Mesendoderm (in vitro differentiated cells): ENCODE data around the gene WDR45B.

Experiments used
- DNase-seq: peaks from one replicate; pipeline ENCODE4 v3.0.0; 2013
- H2AK5ac ChIP-seq: 2 replicates; pipeline ENCODE4 v1.6.1; 2013; ENCODE audit warnings: low read length, inconsistent platforms
- H2BK120ac ChIP-seq: 2 replicates; pipeline ENCODE4 v1.6.1; 2013; ENCODE audit warnings: low read depth, mild to moderate bottlenecking, low read length, moderate library complexity, mixed read lengths
- H2BK15ac ChIP-seq: replicated peaks from 2 replicates; pipeline ENCODE4 v1.6.1; 2013; ENCODE audit warnings: low read depth, mild to moderate bottlenecking, moderate library complexity
- H2BK5ac ChIP-seq: 2 replicates; pipeline ENCODE4 v1.6.1; 2013; ENCODE audit warnings: low read length, inconsistent platforms
- H3K18ac ChIP-seq: 2 replicates; pipeline ENCODE4 v1.6.1; 2013; ENCODE audit warnings: mild to moderate bottlenecking, low read length, mixed read lengths
- H3K23ac ChIP-seq: one replicate; pipeline ENCODE4 v1.6.1; 2013; ENCODE audit warnings: low read length
- H3K27ac ChIP-seq: 2 replicates; pipeline ENCODE4 v1.5.1; 2013; ENCODE audit warnings: low read depth, mild to moderate bottlenecking, inconsistent platforms, low read length, moderate library complexity
- H3K27me3 ChIP-seq: 2 replicates; pipeline ENCODE4 v1.6.1; 2013; ENCODE audit warnings: low read length, control low read depth, mild to moderate bottlenecking, inconsistent platforms; ENCODE audit not compliant: insufficient read depth, poor library complexity
- H3K36me3 ChIP-seq: 2 replicates; pipeline ENCODE4 v1.6.1; 2013; ENCODE audit warnings: low read length, inconsistent platforms; ENCODE audit not compliant: control insufficient read depth, insufficient read depth
- H3K4ac ChIP-seq: one replicate; pipeline ENCODE4 v1.6.1; 2013; ENCODE audit warnings: low read depth, mild to moderate bottlenecking, low read length, moderate library complexity
- H3K4me1 ChIP-seq: 2 replicates; pipeline ENCODE4 v1.6.1; 2013; ENCODE audit warnings: low read depth, low read length, inconsistent platforms; ENCODE audit not compliant: control insufficient read depth
- H3K4me2 ChIP-seq: 2 replicates; pipeline ENCODE4 v1.6.1; 2013; ENCODE audit warnings: low read length
- H3K4me3 ChIP-seq: 2 replicates; pipeline ENCODE4 v1.5.1; 2013; ENCODE audit warnings: mild to moderate bottlenecking, low read length
- H3K56ac ChIP-seq: one replicate; pipeline ENCODE4 v1.6.1; 2013; ENCODE audit warnings: low read length
- H3K79me1 ChIP-seq: 2 replicates; pipeline ENCODE4 v1.6.1; 2013; ENCODE audit warnings: low read length, inconsistent platforms
- H3K79me2 ChIP-seq: 2 replicates; pipeline ENCODE4 v1.6.1; 2013; ENCODE audit warnings: mild to moderate bottlenecking, low read length; ENCODE audit not compliant: control insufficient read depth, insufficient read depth
- H3K9ac ChIP-seq: 2 replicates; pipeline ENCODE4 v1.6.1; 2013; ENCODE audit warnings: low read length, inconsistent platforms
- H4K5ac ChIP-seq: one replicate; pipeline ENCODE4 v1.6.1; 2013; ENCODE audit warnings: low read length
- H4K8ac ChIP-seq: one replicate; pipeline ENCODE4 v1.6.1; 2013; ENCODE audit warnings: low read depth, mild to moderate bottlenecking, control low read depth, low read length, moderate library complexity
- WGBS: extraction: QIAGEN DNeasy Blood & Tissue Kit; methylation state at CpG from one replicate; pipeline ENCODE4 v1.1.7; 2013; ENCODE audit warnings: low lambda C conversion rate, missing lambda C conversion rate; ENCODE audit not compliant: insufficient coverage; ENCODE audit errors: extremely low coverage; 5-methylcytosine and 5-hydroxymethylcytosine counted together

WDR45B gene

DNA sequence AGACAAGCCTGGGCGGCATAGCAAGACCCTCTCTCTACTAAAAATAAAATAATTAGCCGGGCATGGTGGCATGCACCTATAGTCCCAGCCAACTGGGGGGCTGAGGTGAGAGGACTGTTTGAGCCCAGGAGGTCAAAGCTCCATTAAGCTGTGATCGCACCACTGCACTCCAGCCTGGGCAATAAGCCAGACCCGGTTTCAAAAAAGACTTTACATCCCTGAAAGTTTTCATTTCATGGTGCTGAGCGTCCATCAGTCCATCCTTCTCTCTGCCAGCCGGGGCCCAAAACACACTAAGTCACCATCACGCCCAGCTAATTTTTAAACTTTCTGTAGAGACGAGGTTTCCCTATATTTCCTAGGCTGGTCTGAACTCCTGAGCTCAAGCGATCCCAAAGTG is 39.6 kb upstream of the WDR45B start:
- H3K4me2 ChIP-seq: no peak overlapping the region
- no CpG with 5 or more reads among the region's 9 CpGs for WGBS
- no peaks in the 10 kb centered on the region for H3K79me2 ChIP-seq
- H2AK5ac ChIP-seq: no peak overlapping the region
- H2BK15ac ChIP-seq: no peak overlapping the region
- no peak overlapping the region for H3K27ac ChIP-seq
- H3K79me1 ChIP-seq: no peaks in the 10 kb centered on the region
- no peak overlapping the region for H3K4ac ChIP-seq
- no peak overlapping the region for H3K4me3 ChIP-seq
- H3K56ac ChIP-seq: no peak overlapping the region
- no peaks in the 10 kb centered on the region for H3K36me3 ChIP-seq
- no peaks in the 10 kb centered on the region for H3K4me1 ChIP-seq
- no peak overlapping the region for H3K18ac ChIP-seq
- H4K8ac ChIP-seq: no peak overlapping the region
- no peak for DNase-seq
- H3K27me3 ChIP-seq: no peaks in the 10 kb centered on the region
- H2BK120ac ChIP-seq: no peak overlapping the region
- no peak overlapping the region for H2BK5ac ChIP-seq
- no peak overlapping the region for H3K23ac ChIP-seq
- no peak overlapping the region for H4K5ac ChIP-seq
- no peak overlapping the region for H3K9ac ChIP-seq

DNA sequence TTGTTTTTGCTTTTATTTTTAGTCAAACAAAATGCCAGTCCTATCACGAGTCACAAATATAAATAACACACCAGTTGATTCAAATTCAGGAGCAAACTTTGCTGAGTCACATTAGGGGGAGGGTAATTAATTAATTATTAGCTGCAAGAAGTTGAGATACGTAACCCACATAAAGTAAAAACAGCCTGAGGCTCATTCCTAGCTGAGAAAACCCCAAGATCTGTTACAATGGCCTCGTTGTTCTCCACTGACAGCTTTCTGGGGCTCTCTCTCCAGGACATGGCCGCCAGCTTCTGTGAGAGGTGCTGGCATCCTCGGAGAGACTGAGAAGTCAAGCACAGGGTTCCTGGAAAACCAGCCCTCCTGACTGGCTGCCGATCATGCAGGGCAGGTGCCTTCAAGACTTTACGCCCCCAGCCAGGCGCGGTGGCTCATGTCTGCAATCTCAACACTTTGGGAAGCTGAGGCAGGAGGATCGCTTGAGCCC is 39.2 kb upstream of the WDR45B start:
- Histone ChIP-seq H3K18ac (no peak overlapping the region), H3K36me3 (no peaks in the 10 kb centered on the region), H3K4me1 (no peaks in the 10 kb centered on the region), H2AK5ac (no peak overlapping the region), H3K4me2 (no peak overlapping the region), H3K23ac (no peak overlapping the region), H3K4ac (no peak overlapping the region), H3K27ac (no peak overlapping the region), H3K4me3 (no peak overlapping the region), H3K27me3 (no peaks in the 10 kb centered on the region), H4K8ac (no peak overlapping the region), H2BK5ac (no peak overlapping the region), H3K79me1 (no peaks in the 10 kb centered on the region), H4K5ac (no peak overlapping the region), H2BK15ac (no peak overlapping the region), H2BK120ac (no peak overlapping the region), H3K79me2 (no peaks in the 10 kb centered on the region), H3K9ac (no peak overlapping the region), H3K56ac (no peak overlapping the region)
- WGBS: no CpG with 5 or more reads among the region's 10 CpGs
- DNase-seq: no peak

DNA sequence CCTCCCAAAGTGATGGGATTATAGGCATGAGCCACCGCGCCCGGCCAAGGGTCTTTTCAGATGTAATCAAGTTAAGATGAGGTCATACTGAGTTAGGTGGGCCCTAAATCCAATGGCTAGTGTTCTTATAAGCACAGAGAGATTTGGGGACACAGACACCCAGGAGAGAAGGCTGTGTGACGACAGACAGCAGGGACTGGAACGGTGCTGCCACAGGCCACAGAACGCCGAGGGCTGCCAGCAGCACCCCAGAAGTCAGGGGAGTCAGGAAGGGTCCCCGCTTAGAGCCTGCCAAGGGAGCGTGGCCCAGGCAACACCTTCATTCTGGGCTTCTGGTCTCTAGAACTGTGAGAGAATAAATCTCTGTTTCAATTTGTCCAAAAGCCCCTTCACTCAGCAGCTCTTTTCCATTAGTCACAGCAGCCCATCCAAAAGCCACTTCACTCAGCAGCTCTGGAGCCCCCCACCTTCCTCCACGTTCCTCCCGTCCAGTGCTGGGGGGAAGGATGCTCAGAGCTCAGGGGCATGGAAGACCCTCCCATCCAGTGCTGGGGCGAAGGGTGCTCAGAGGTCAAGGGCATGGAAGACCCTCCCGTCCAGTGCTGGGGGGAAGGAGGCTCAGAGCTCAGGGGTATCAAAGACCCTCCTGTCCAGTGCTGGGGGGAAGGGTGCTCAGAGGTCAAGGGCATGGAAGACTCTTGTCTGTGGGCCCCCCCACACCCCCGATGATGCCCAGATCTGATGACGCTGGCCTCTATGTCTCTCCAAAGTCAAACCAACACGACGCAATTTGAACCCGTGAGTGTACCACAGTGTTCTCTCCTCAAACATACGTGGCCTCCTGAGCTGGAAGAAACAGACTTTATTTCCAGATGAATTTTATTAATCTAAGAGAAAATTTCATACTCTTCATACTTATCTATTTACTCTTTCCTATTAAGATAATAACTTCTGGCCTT is 38.4 kb upstream of the WDR45B start:
- Histone ChIP-seq H3K36me3 (no peaks in the 10 kb centered on the region), H3K27me3 (no peaks in the 10 kb centered on the region), H3K18ac (no peak overlapping the region), H3K56ac (no peak overlapping the region), H2AK5ac (no peak overlapping the region), H3K9ac (no peak overlapping the region), H3K4ac (no peak overlapping the region), H3K4me2 (no peak overlapping the region), H2BK120ac (no peak overlapping the region), H3K27ac (no peak overlapping the region), H3K79me2 (no peaks in the 10 kb centered on the region), H2BK15ac (no peak overlapping the region), H3K4me3 (no peak overlapping the region), H2BK5ac (no peak overlapping the region), H3K23ac (no peak overlapping the region), H4K8ac (no peak overlapping the region), H3K79me1 (no peaks in the 10 kb centered on the region), H4K5ac (no peak overlapping the region), H3K4me1 (no peaks in the 10 kb centered on the region)
- whole genome bisulfite sequencing: no CpG with 5 or more reads among the region's 19 CpGs
- DNase-seq: no peak

GRCh38 chr17:82685291-82685690 is 37.0 kb upstream of the WDR45B start:
- no peak overlapping the region for H3K9ac ChIP-seq
- H3K36me3 ChIP-seq: no peaks in the 10 kb centered on the region
- no peak overlapping the region for H2BK5ac ChIP-seq
- no peak overlapping the region for H4K5ac ChIP-seq
- H3K4me1 ChIP-seq: no peaks in the 10 kb centered on the region
- no peaks in the 10 kb centered on the region for H3K27me3 ChIP-seq
- H2BK120ac ChIP-seq: no peak overlapping the region
- H2AK5ac ChIP-seq: no peak overlapping the region
- no peak overlapping the region for H3K56ac ChIP-seq
- H2BK15ac ChIP-seq: no peak overlapping the region
- no peak overlapping the region for H3K4me3 ChIP-seq
- WGBS: no CpG with 5 or more reads among the region's 12 CpGs
- no peaks in the 10 kb centered on the region for H3K79me1 ChIP-seq
- H3K4ac ChIP-seq: no peak overlapping the region
- no peak overlapping the region for H3K27ac ChIP-seq
- no peaks in the 10 kb centered on the region for H3K79me2 ChIP-seq
- no peak overlapping the region for H3K4me2 ChIP-seq
- no peak overlapping the region for H3K18ac ChIP-seq
- no peak overlapping the region for H4K8ac ChIP-seq
- no peak for DNase-seq
- H3K23ac ChIP-seq: no peak overlapping the region

- no peak for DNase-seq
- Histone ChIP-seq H2BK5ac (no peak overlapping the region), H3K27ac (no peak overlapping the region)
Measured at GRCh38 chr17:82684228-82684841, 36.1 kb upstream of the WDR45B start.

More at GRCh38 chr17:82684228-82684841, 36.1 kb upstream of the WDR45B start:
- H3K4me1 ChIP-seq: no peaks in the 10 kb centered on the region
- no peak overlapping the region for H2AK5ac ChIP-seq
- no peak overlapping the region for H2BK120ac ChIP-seq
- H3K4me3 ChIP-seq: no peak overlapping the region
- H3K56ac ChIP-seq: no peak overlapping the region
- H3K4ac ChIP-seq: no peak overlapping the region
- H3K23ac ChIP-seq: no peak overlapping the region
- H3K27me3 ChIP-seq: no peaks in the 10 kb centered on the region
- H3K79me2 ChIP-seq: no peaks in the 10 kb centered on the region
- no peak overlapping the region for H3K9ac ChIP-seq
- no peak overlapping the region for H4K5ac ChIP-seq
- no peaks in the 10 kb centered on the region for H3K79me1 ChIP-seq
- H3K18ac ChIP-seq: no peak overlapping the region
- no peak overlapping the region for H4K8ac ChIP-seq
- H3K4me2 ChIP-seq: no peak overlapping the region
- no CpG with 5 or more reads among the region's 13 CpGs for WGBS
- H2BK15ac ChIP-seq: no peak overlapping the region
- no peaks in the 10 kb centered on the region for H3K36me3 ChIP-seq
